ENCODE results near the gene C22orf39. TPM values are rescaled to one million over a fixed set of nuclear protein-coding genes. Genes with fewer than 3 reads are reported as not detected.
"Not testable (repeated sequence)": the region's sequence is repeated elsewhere in the genome, so short reads cannot be mapped to it uniquely, and the experiment has no call there.

C22orf39 gene
- polyA plus RNA-seq, 10 donors, result 29.0 to 38.4 (median 33.8) TPM

GRCh38 chr22:19455585-19456370, 8.3 kb upstream of the C22orf39 start:
- DNase-seq, result no peak

DNA sequence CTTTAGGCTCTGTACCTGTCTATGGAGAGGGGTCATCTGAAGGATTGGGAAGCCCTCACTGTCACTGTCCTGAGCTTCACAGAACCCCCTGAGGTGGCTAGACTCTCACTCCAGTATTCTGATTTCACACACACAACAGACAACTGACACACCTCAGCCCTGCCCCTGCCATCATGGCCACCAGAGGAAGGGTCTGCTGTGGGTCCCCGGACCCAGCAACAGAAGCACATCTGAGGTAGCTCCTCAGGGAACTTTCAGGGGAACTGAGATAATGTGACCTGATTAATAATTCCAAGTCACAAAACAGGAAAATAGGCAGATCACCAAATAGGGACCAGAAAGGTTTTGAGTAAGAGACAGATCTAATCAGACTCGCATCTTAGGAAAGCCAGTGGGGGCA, 7.5 kb upstream of the C22orf39 start:
- DNase-seq, result no peak

- no peak for DNase-seq
Measured at GRCh38 chr22:19454156-19454555, 6.6 kb upstream of the C22orf39 start.

DNA sequence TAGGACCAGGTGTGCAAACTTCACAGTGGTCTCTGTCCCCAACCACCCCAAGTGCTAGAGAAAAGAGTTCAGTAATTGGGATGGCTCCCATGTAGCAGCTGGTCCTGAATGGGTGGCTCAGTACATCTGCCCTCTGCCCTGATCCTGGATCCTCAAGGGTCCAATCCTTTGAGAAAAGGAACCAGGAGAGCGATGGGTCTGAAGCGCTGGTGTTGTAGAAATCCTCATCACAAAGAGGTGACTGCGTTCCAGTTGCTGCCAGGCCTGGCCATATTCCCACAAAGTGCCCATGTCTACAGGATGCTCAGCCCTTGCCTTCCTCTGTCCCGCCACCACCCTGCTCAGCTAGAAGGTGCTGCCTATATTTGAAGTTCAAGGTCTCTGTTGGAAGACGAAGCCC, 6.2 kb upstream of the C22orf39 start:
- no peak for DNase-seq

DNA sequence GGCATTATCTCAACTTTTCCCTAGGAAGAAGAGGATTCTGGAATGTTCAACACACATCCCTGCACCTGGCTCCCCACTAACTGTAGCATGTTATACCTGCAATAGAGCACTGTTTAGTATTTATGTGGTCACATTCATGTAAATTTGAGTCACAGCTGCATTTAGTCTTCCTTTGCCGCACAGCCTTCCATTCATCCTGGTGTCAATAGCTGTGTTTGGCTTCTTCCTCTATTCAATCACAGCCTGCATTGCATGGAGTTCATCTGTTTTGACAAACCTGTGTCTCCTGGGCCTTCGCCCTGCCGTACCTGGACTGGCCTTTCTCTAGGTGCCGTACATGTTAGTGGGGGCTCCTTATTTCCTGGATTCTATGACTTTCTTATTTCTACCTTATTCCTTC, 4.1 kb upstream of the C22orf39 start:
- DNase-seq, result no peak

DNA sequence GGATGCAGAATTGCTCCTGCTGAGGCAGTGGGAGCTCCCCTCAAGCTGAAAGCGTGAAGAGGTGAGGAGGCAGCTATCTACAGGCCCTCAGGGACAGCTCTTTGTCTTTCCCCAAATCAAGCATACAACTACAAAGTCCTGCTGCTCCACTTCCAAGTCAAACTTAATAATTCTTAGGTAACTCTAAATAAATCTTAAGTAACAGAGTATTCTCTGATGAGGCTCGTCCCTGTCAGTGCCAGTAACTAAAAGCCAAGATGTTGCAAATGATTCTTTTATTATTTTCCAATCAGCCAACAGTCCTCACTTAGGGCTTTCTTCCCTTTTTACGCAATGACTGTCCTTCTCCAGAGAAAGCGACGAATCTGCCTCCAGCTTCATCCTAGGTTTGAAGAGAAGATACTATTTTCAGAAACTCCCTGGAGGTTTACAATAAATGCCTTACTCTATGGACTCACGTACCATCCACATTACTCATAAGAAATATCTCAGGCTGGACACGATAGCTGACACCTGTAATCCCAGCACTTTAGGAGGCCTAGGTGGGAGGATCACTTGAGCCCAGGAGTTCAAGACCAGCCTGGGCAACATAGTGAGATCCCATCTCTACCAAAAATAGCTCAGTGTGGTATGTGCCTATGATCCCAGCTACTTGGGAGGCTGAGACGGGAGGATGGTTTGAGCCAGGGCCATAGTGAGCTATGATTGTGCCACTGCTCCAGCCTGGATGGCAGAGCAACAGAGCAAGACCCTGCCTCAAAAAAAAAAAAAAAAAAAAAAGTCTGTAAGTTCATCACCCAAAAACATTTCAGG, 3.1 kb upstream of the C22orf39 start:
- no peak for DNase-seq

GRCh38 chr22:19449422-19449767, 1.9 kb upstream of the C22orf39 start:
- DNase-seq, result no peak

- no peak for DNase-seq
Measured at GRCh38 chr22:19448739-19449421, 1.4 kb upstream of the C22orf39 start.

DNA sequence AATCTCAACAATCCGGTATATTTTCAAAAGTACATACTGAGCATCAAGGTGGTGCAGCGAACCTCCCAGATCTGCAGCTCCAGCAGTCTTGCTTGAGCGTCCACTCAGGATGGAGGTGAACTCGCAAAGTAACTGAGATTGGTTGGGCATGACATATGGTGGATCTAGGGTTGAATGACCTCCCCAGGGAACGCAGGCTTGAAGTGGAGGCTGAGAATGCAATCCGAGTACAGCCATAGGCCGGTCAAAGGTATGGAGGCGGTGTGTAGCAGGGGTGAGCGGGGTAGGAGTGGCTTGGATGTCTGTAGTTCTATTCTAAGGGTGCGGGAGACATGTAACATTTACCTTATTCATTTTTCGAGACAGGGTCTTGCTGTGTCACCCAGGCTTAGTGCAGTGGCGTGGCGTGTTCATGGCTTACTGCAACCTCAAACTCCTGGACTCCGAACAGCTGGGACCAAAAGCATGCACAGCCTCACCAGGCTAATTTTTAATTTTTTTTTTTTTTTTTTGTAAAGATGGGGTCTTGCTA, 631 bp upstream of the C22orf39 start:
- peak; percentile 53 to 86 (median 64) for DNase-seq

DNA sequence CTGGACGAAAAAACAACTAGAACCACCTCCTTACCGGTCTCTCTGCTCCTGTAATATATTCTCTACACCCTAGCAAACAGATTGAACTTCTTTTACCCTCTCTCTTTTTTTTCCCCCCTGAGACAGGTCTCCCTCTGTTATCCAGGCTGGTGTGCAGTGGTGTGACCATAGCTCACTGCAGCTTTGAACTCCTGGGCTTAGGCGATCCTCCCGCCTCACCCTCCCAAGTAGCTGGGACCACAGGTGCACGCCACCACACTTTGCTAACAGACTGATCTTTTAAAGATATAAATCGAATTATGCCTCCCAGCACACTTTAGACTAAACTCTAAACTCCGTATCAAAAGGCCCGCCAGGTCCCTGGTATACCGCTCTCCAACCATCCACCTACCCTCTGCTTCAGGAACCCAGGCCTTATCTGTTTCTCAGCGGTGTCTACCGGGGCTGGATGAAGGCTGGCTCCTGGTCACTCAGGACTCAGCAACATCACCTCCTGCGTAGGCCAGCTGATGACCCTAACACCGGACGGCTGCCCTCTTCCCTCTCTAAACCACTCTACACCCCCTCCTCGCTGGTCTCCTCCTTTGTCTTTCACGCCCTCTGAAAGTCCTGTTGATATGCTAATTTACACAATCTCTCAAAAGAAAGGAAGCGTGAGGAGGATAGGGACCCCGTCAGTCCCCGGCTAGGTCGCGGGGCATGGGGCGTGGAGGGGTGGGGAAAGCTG, 745 bp downstream of the C22orf39 start:
- DNase-seq, result no peak

DNA sequence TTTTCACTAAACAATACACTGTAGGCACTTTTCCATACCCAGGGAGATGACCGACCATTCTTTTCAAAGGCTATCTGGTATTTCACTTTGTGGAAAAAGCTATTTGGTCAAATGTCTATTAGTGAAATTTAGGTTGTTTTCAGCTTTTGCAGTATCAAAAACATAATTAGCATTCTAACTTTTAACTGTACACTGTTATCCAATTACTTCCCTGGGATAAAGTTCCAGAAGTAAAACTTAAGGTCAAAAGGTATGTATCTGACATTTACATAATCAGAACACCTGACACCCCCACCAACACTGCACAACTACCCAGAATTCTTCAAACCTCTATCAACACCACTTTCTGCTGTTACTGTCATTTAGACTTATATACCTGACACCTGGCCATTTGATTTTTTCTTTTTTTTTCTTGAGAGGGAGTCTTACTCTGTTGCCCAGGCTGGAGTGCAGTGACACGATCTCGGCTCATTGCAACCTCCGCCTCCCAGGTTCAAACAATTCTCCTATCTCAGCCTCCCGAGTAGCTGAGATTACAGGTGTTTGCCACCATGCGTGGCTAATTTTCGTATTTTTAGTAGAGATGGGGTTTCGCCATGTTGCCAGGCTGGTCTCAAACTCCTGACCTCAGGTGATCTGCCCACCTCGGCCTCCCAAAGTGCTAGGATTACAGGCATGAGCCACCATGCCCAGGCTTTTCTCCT, 2.1 kb downstream of the C22orf39 start:
- not testable (repeated sequence) for DNase-seq

DNA sequence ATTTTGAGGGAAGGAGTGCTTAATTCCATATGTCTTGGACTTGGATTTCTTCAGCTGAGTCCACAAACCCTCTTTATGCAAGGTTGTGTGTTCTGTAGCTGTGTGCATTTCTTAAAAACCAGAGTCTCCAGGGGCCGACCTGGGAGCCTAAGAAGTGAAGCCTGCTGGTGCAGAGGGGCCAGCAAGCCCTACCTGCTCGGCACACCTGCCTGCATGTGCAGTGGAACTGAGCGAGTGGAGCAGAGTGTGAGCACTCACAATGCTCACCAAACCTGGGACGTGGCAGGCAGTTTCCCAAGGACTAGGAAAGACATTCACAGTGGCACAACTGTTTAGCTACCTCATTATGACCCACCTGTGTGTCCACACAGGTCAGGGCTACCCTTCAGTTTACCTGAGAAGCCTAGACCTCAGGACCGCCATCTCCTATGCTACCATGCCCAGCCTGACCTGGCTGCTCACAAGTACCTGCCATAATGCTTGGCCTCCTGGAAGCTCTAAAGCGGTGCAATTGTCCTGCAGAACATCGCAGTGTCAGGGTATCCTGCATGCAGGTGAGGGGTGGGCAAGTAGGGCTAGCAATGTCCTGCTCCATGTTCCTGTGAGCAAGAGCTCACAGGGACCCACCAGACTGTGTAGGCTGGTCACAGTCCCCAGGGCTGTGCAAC, 3.8 kb downstream of the C22orf39 start:
- no peak for DNase-seq

- DNase-seq, result no peak
Measured at GRCh38 chr22:19442166-19442565, 5.3 kb downstream of the C22orf39 start.

DNA sequence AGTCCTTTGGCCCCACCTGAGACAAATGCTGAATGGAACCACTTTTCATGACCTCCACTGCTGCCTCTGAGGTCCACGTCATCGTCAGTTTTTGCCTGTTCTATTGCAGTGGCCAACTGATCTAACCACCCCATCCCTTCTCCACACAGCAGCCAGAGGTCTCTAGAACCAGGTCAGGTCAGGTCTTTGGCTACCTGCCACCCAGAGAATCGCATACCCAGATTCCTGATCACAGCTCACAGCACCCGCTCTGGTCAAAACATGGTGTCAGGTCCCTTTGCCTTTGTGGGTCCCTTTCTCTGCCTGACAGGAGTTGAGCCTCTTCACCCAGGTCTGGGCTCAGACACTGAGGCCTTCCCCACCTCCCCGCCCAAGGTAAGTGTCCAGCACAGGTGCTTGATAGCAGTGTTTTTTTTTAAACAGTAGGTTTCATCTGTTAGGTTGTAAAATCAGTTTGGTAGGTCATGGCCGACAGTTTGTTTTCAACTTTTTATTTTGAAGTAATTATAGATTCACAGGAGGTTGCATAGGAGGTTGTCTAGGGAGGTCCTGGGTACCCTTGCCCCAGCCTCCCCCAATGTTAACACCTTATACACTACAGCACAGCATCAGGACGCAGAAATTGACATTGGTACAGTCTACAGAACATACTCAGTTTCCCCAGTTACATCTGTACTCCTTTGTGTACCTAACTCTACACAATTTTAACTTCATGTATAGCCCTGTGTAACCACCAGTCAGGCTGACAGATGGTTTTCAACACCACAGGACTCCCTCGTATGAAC, 6.9 kb downstream of the C22orf39 start:
- DNase-seq, result no peak

DNA sequence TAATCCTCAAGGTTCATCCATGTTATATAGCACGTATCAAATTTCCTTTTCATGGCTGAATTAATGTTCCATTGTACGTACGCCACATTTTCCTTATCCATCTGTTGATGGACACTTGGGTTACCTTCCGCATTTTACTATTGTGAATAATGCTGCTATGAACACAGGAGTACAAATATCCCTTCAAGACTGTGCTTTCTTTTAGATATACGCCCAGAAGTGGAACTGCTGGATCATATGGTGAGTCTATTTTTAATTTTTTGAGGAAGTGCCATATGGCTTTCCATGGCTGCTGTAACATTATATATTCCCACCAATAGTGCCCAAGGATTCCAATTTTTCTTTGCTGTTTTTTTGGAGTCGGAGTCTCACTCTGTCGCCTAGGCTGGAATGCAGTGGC, 9.2 kb downstream of the C22orf39 start:
- no peak for DNase-seq

DNA sequence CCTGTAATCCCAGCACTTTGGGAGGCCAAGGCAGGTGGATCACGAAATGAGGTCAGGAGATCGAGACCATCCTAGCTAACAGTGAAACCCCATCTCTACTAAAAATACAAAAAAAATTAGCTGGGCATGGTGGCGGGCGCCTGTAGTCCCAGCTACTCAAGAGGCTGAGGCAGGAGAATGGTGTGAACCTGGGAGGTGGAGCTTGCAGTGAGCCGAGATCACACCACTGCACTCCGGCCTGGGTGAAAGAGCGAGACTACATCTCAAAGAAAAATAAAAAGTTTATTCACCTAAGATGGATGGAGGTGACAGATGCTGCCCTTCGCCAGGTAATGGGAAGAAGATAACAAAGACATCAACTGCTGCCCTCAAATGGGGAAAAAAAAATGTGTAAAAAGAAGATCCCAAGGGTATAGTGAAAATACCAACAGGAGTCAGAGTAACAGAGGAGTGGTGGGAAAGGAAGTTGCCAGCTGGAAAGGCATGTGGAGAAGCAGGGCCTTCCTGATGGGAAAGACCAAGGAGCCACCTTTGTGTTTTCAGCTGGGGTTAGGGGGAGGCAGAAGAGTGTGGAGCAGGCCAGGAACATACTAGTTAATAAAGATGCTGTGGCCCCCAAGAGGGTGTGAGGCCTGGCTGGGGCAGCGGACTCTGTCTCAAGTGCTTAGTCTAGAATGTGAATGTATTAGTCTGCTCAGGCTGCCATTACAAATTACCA, 10.9 kb downstream of the C22orf39 start:
- not testable (repeated sequence) for DNase-seq

GRCh38 chr22:19434829-19435580, 12.5 kb downstream of the C22orf39 start:
- no peak for DNase-seq

- no peak for DNase-seq
Measured at GRCh38 chr22:19434401-19434800, 13.1 kb downstream of the C22orf39 start.

Measured in muscle of back (tissue), 11 donors.